Measurements from ENCODE around the gene OR52E1. TPM values are rescaled to one million over a fixed set of nuclear protein-coding genes. Genes with fewer than 3 reads are reported as not detected.

Gene OR52E1
- total RNA-seq (not detected), total RNA-seq (0 reads per million in 29 experiments)
- total RNA-seq (2013) = not detected

DNA sequence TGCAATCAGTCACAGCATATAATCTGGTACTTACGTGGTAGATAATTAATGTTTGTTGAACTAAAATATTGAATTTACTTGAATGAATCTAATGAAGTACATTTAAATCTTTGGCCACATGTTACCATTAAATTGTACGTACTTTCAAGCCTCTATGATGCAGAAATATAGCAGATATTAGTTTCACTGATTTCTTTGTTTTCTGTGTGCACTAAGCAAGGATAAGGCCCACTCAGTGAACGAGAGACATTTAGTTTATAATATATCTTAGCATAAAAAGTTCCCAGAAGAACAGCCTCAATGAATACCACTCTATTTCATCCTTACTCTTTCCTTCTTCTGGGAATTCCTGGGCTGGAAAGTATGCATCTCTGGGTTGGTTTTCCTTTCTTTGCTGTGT is at the start of gene OR52E1:
Gene OR52E1 (plus strand): TSS at position 301 of the 400 bp plus-strand sequence.
- Mint-ChIP-seq H3K36me3 (no peaks in the 10 kb centered on the region), H3K27me3 (peaks cover 0 to 1% of the 10 kb centered on the region in 2 donors), H3K9me3 (no peaks in the 10 kb centered on the region), H3K4me1 (no peaks in the 10 kb centered on the region), H3K4me3 (no peak within 1 kb of the TSS), H3K27ac (no peak within 1 kb of the TSS)
- ChIA-PET CTCF (no interaction called here), POLR2A (no interaction called here)
- DNase-seq (no peak), ATAC-seq (replicated peaks in 1 of 4) (no peak)
- Histone ChIP-seq H3K36me3 (ENCODE audit: control insufficient read depth in 2 of 2, extremely low read depth in 1 of 2, insufficient read depth in 1 of 2, low read length in 1 of 2) (no peaks in the 10 kb centered on the region), H3K27ac (ENCODE audit: low read length) (no peak within 1 kb of the TSS), H3K4me3 (ENCODE audit: control insufficient read depth in 1 of 2, extremely low read depth in 1 of 2, low read length in 1 of 2) (no peak within 1 kb of the TSS), H3K27me3 (replicated peaks in 1 of 2; ENCODE audit: control insufficient read depth in 2 of 2, extremely low read depth in 1 of 2, insufficient read depth in 2 of 2, low read length in 1 of 2) (no peaks in the 10 kb centered on the region), H3K4me1 (ENCODE audit: control insufficient read depth in 1 of 2, extremely low read depth in 1 of 2, insufficient read depth in 2 of 2, low read length in 2 of 2) (no peaks in the 10 kb centered on the region), H3K9me3 (no peaks in the 10 kb centered on the region)
- WGBS (ENCODE audit: insufficient coverage) = no CpG with 5 or more reads among the region's 3 CpGs

DNA sequence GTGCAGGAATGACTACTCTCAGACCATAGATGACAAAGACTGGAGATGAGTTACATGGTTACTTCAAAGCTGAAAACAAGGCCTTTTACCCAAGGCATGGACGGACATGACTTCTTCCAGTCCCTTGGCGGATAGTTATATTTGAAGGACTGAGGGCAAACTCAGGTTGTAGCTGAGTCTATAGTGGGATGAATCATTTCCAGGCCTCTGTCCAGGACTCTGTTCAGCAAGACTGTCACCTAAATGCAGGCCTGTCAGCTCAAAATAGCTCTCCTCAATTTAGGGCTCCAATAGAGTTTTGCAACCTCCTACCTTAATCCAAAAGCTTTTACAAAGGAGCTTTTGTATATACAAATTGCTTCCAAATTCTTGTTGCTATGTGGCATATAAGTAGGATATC is 47.4 kb upstream of the OR52E1 start:
- ChIA-PET CTCF (no interaction called here), POLR2A (no interaction called here)
- no peak overlapping the region for H3K27ac ChIP-seq (ENCODE audit: low read length)
- no CpG with 5 or more reads among the region's 2 CpGs for WGBS (ENCODE audit: insufficient coverage)
- no peaks in the 10 kb centered on the region for H3K4me1 ChIP-seq (ENCODE audit: control insufficient read depth in 1 of 2, extremely low read depth in 1 of 2, insufficient read depth in 2 of 2, low read length in 2 of 2)
- H3K9me3 Mint-ChIP-seq = peaks cover 27 to 30% (median 27%) of the 10 kb centered on the region in 3 donors
- H3K36me3 Mint-ChIP-seq = no peaks in the 10 kb centered on the region
- H3K27ac Mint-ChIP-seq = no peak overlapping the region
- H3K4me3 ChIP-seq (ENCODE audit: control insufficient read depth in 1 of 2, extremely low read depth in 1 of 2, low read length in 1 of 2) = no peak overlapping the region
- H3K27me3 ChIP-seq (replicated peaks in 1 of 2; ENCODE audit: control insufficient read depth in 2 of 2, extremely low read depth in 1 of 2, insufficient read depth in 2 of 2, low read length in 1 of 2) = peaks cover 0 to 8% of the 10 kb centered on the region in 2 experiments
- no peaks in the 10 kb centered on the region for H3K9me3 ChIP-seq
- H3K4me3 Mint-ChIP-seq = no peak overlapping the region
- H3K36me3 ChIP-seq (ENCODE audit: control insufficient read depth in 2 of 2, extremely low read depth in 1 of 2, insufficient read depth in 1 of 2, low read length in 1 of 2) = no peaks in the 10 kb centered on the region
- no peaks in the 10 kb centered on the region for H3K4me1 Mint-ChIP-seq
- no peaks in the 10 kb centered on the region for H3K27me3 Mint-ChIP-seq
- no peak for ATAC-seq (replicated peaks in 1 of 4)
- no peak for DNase-seq

DNA sequence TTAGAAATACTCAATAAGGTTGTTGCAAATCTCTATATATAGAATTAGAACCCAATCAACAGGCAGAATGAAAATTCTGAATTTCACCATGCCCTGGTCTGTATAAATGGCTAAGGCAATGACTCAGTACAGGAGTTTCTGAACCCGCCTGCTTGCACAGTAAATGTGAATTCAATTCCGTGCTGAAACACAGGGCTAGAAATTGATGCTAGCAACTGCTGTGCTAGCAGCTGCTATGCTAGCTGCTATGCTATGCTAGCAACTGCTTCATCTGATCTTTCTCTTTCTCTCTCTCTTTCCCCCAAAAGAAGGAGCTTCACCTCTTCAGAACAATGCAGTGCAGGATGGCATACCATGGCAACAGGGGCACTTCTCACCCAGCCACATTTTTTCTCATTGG is 32.7 kb upstream of the OR52E1 start:
- POLR2A ChIA-PET = no interaction called here
- Mint-ChIP-seq H3K9me3 (peaks cover 0 to 5% (median 0%) of the 10 kb centered on the region in 3 donors), H3K4me3 (no peak overlapping the region), H3K27me3 (no peaks in the 10 kb centered on the region), H3K27ac (no peak overlapping the region), H3K36me3 (no peaks in the 10 kb centered on the region), H3K4me1 (no peaks in the 10 kb centered on the region)
- 85% methylated on average over 2 of the region's 2 CpGs for WGBS (ENCODE audit: insufficient coverage)
- H3K27me3 ChIP-seq (replicated peaks in 1 of 2; ENCODE audit: control insufficient read depth in 2 of 2, extremely low read depth in 1 of 2, insufficient read depth in 2 of 2, low read length in 1 of 2) = no peaks in the 10 kb centered on the region
- H3K9me3 ChIP-seq = no peaks in the 10 kb centered on the region
- ATAC-seq (replicated peaks in 1 of 4) = no peak
- H3K27ac ChIP-seq (ENCODE audit: low read length) = no peak overlapping the region
- H3K36me3 ChIP-seq (ENCODE audit: control insufficient read depth in 2 of 2, extremely low read depth in 1 of 2, insufficient read depth in 1 of 2, low read length in 1 of 2) = no peaks in the 10 kb centered on the region
- H3K4me1 ChIP-seq (ENCODE audit: control insufficient read depth in 1 of 2, extremely low read depth in 1 of 2, insufficient read depth in 2 of 2, low read length in 2 of 2) = no peaks in the 10 kb centered on the region
- DNase-seq = no peak
- CTCF ChIA-PET = no interaction called here
- no peak overlapping the region for H3K4me3 ChIP-seq (ENCODE audit: control insufficient read depth in 1 of 2, extremely low read depth in 1 of 2, low read length in 1 of 2)

DNA sequence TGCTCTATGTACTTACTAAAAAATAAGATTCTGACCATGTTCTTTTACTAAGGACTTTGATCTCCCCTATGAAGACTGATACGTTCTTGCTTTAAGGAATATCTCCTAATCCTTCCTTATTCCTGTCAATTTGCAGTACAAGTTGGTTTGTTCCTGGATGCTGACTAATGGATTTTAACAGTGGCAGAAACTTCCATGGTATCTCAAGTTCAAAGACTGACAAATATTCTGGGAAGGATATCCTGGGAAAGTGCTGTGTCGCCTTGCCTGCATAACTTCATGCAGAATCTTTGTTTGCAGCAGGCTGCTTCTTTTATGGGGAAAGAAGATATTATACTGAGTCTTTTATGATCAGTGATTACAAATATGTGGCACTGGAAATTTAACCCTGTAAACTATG is 31.4 kb upstream of the OR52E1 start:
- Histone ChIP-seq H3K4me1 (ENCODE audit: control insufficient read depth in 1 of 2, extremely low read depth in 1 of 2, insufficient read depth in 2 of 2, low read length in 2 of 2) (no peaks in the 10 kb centered on the region), H3K9me3 (no peaks in the 10 kb centered on the region), H3K27ac (ENCODE audit: low read length) (no peak overlapping the region), H3K4me3 (ENCODE audit: control insufficient read depth in 1 of 2, extremely low read depth in 1 of 2, low read length in 1 of 2) (no peak overlapping the region), H3K27me3 (replicated peaks in 1 of 2; ENCODE audit: control insufficient read depth in 2 of 2, extremely low read depth in 1 of 2, insufficient read depth in 2 of 2, low read length in 1 of 2) (no peaks in the 10 kb centered on the region), H3K36me3 (ENCODE audit: control insufficient read depth in 2 of 2, extremely low read depth in 1 of 2, insufficient read depth in 1 of 2, low read length in 1 of 2) (no peaks in the 10 kb centered on the region)
- Mint-ChIP-seq H3K4me1 (no peaks in the 10 kb centered on the region), H3K4me3 (no peak overlapping the region), H3K9me3 (peaks cover 0 to 5% (median 0%) of the 10 kb centered on the region in 3 donors), H3K27me3 (no peaks in the 10 kb centered on the region), H3K27ac (no peak overlapping the region), H3K36me3 (no peaks in the 10 kb centered on the region)
- ChIA-PET CTCF (no interaction called here), POLR2A (no interaction called here)
- DNase-seq (no peak), ATAC-seq (replicated peaks in 1 of 4) (no peak)
- 67% methylated on average over 1 of the region's 2 CpGs for WGBS (ENCODE audit: insufficient coverage)

DNA sequence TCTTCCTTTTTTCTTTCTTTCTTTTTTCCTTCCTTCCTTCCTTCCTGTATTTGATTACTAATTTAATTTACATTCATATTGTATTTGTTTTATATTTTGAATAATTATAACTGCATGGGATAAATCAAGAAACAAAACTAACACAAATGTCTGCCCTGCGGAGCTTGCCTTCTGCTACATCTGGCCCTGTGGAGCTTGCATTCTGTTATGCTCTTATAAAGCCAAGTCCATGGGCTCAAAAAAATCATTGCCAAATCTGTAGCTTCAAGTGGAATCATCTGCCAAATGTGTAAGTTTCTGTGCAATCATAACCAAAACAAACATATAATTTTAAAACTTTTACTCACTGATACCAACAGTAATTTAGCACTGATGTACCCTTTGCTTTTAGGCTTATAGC is 31.0 kb upstream of the OR52E1 start:
- Histone ChIP-seq H3K27me3 (replicated peaks in 1 of 2; ENCODE audit: control insufficient read depth in 2 of 2, extremely low read depth in 1 of 2, insufficient read depth in 2 of 2, low read length in 1 of 2) (no peaks in the 10 kb centered on the region), H3K4me1 (ENCODE audit: control insufficient read depth in 1 of 2, extremely low read depth in 1 of 2, insufficient read depth in 2 of 2, low read length in 2 of 2) (no peaks in the 10 kb centered on the region), H3K36me3 (ENCODE audit: control insufficient read depth in 2 of 2, extremely low read depth in 1 of 2, insufficient read depth in 1 of 2, low read length in 1 of 2) (no peaks in the 10 kb centered on the region), H3K9me3 (no peaks in the 10 kb centered on the region), H3K27ac (ENCODE audit: low read length) (no peak overlapping the region), H3K4me3 (ENCODE audit: control insufficient read depth in 1 of 2, extremely low read depth in 1 of 2, low read length in 1 of 2) (no peak overlapping the region)
- CTCF ChIA-PET = no interaction called here
- no peaks in the 10 kb centered on the region for H3K4me1 Mint-ChIP-seq
- whole genome bisulfite sequencing (ENCODE audit: insufficient coverage) = 100% methylated on average over 1 of the region's 1 CpG
- no peak overlapping the region for H3K27ac Mint-ChIP-seq
- no peak for DNase-seq
- H3K36me3 Mint-ChIP-seq = no peaks in the 10 kb centered on the region
- peaks cover 0 to 5% (median 0%) of the 10 kb centered on the region in 3 donors for H3K9me3 Mint-ChIP-seq
- ATAC-seq (replicated peaks in 1 of 4) = no peak
- H3K27me3 Mint-ChIP-seq = no peaks in the 10 kb centered on the region
- POLR2A ChIA-PET = no interaction called here
- no peak overlapping the region for H3K4me3 Mint-ChIP-seq

DNA sequence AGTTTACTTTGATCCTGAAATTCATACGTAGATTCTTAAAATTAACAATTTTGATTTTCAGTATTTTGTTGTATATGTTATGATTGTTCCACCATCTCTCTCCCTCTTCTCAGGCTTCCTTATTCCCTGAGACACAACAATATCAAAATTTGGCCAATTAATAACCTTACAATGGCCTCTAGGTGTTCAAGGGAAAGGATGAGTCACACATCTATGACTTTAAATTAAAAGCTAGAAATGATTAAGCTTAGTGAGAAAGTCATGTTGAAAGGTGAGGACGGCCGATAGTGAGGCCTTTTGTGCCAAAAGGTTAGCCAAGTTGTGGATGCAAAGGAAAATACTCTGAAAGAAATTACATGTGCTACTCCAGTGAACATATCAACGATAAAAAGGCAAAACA is 28.5 kb upstream of the OR52E1 start:
- no CpG with 5 or more reads among the region's 4 CpGs for WGBS (ENCODE audit: insufficient coverage)
- POLR2A ChIA-PET = no interaction called here

DNA sequence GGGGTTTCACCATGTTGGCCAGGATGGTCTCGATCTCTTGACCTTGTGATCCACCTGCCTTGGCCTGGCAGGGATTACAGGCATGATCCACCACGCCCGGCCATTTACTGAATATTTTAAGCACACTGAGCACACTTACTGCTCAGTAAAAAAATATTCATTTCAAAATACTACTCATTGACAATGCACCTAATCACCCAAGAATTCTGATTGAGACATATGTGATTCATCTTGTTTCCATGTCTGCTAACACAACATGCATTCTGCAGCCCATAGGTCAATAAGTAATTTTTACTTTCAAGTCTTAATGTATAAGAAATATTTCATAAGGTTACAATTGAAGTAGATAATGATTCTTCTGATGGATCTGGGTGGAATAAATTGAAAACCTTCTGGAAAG is 27.3 kb upstream of the OR52E1 start:
- Mint-ChIP-seq H3K27me3 (no peaks in the 10 kb centered on the region), H3K36me3 (no peaks in the 10 kb centered on the region), H3K27ac (no peak overlapping the region), H3K4me1 (no peaks in the 10 kb centered on the region), H3K9me3 (peaks cover 0 to 5% (median 0%) of the 10 kb centered on the region in 3 donors), H3K4me3 (no peak overlapping the region)
- H3K36me3 ChIP-seq (ENCODE audit: control insufficient read depth in 2 of 2, extremely low read depth in 1 of 2, insufficient read depth in 1 of 2, low read length in 1 of 2) = no peaks in the 10 kb centered on the region
- no CpG with 5 or more reads among the region's 3 CpGs for WGBS (ENCODE audit: insufficient coverage)
- no peaks in the 10 kb centered on the region for H3K27me3 ChIP-seq (replicated peaks in 1 of 2; ENCODE audit: control insufficient read depth in 2 of 2, extremely low read depth in 1 of 2, insufficient read depth in 2 of 2, low read length in 1 of 2)
- ATAC-seq (replicated peaks in 1 of 4) = no peak
- H3K9me3 ChIP-seq = no peaks in the 10 kb centered on the region
- ChIA-PET CTCF (no interaction called here), POLR2A (no interaction called here)
- no peak overlapping the region for H3K27ac ChIP-seq (ENCODE audit: low read length)
- no peak overlapping the region for H3K4me3 ChIP-seq (ENCODE audit: control insufficient read depth in 1 of 2, extremely low read depth in 1 of 2, low read length in 1 of 2)
- no peak for DNase-seq
- H3K4me1 ChIP-seq (ENCODE audit: control insufficient read depth in 1 of 2, extremely low read depth in 1 of 2, insufficient read depth in 2 of 2, low read length in 2 of 2) = no peaks in the 10 kb centered on the region

More for the DNA sequence above, 28.5 kb upstream of the OR52E1 start:
- CTCF ChIA-PET = no interaction called here
- H3K27ac ChIP-seq (ENCODE audit: low read length) = no peak overlapping the region
- H3K4me1 ChIP-seq (ENCODE audit: control insufficient read depth in 1 of 2, extremely low read depth in 1 of 2, insufficient read depth in 2 of 2, low read length in 2 of 2) = no peaks in the 10 kb centered on the region
- no peak overlapping the region for H3K4me3 Mint-ChIP-seq
- no peak overlapping the region for H3K4me3 ChIP-seq (ENCODE audit: control insufficient read depth in 1 of 2, extremely low read depth in 1 of 2, low read length in 1 of 2)
- no peak overlapping the region for H3K27ac Mint-ChIP-seq
- H3K36me3 ChIP-seq (ENCODE audit: control insufficient read depth in 2 of 2, extremely low read depth in 1 of 2, insufficient read depth in 1 of 2, low read length in 1 of 2) = no peaks in the 10 kb centered on the region
- peaks cover 0 to 5% (median 0%) of the 10 kb centered on the region in 3 donors for H3K9me3 Mint-ChIP-seq
- H3K36me3 Mint-ChIP-seq = no peaks in the 10 kb centered on the region
- no peak for ATAC-seq (replicated peaks in 1 of 4)
- DNase-seq = no peak
- no peaks in the 10 kb centered on the region for H3K27me3 Mint-ChIP-seq
- no peaks in the 10 kb centered on the region for H3K27me3 ChIP-seq (replicated peaks in 1 of 2; ENCODE audit: control insufficient read depth in 2 of 2, extremely low read depth in 1 of 2, insufficient read depth in 2 of 2, low read length in 1 of 2)
- no peaks in the 10 kb centered on the region for H3K9me3 ChIP-seq
- H3K4me1 Mint-ChIP-seq = no peaks in the 10 kb centered on the region

Measured in T-cell (primary cell).